Esophagus squamous epithelium (tissue), 5 donors: ENCODE results near the gene CGNL1. TPM values are rescaled to one million over a fixed set of nuclear protein-coding genes. Genes with fewer than 3 reads are reported as not detected.

Experiments used
- DNase-seq: peaks from one replicate; lab custom pipeline; 2025; lab: John Stamatoyannopoulos, UW
- H3K27ac ChIP-seq, 4 donors: fragments of 200-600 bp; sonication (generic); one replicate each; pipeline ENCODE4 v1.5.1; 2016 to 2019; ENCODE audit warnings: mild to moderate bottlenecking in 1 of 4
- H3K27me3 ChIP-seq, 4 donors: fragments of 200-600 bp; sonication (generic); 1 replicate in 3 of 4; 2 replicates in 1 of 4; pipeline versions ENCODE4 v1.5.1 to v1.6.0; 2017 to 2021; ENCODE audit warnings: antibody characterized with exemption in 1 of 4
- H3K36me3 ChIP-seq, 3 donors: fragments of 200-600 bp; sonication (generic); one replicate each; pipeline ENCODE4 v1.5.1; 2016 to 2019
- H3K4me1 ChIP-seq, 3 donors: fragments of 200-600 bp; sonication (generic); one replicate each; pipeline ENCODE4 v1.5.1; 2017 to 2019
- H3K4me3 ChIP-seq, 4 donors: fragments of 200-600 bp; sonication (generic); 1 replicate in 3 of 4; 2 replicates in 1 of 4; pipeline ENCODE4 v1.5.1; 2016 to 2019; ENCODE audit warnings: mild to moderate bottlenecking in 2 of 4, moderate library complexity in 1 of 4
- H3K9me3 ChIP-seq, 3 donors: fragments of 200-600 bp; sonication (generic); one replicate each; pipeline ENCODE4 v1.5.1; 2016 to 2019
- POLR2A ChIP-seq, 4 donors: fragments of 450-650 bp; IDR thresholded peaks; one replicate each; pipeline ENCODE4 v1.6.1; 2017; ENCODE audit warnings: antibody characterized with exemption in 4 of 4, mild to moderate bottlenecking in 4 of 4, moderate library complexity in 3 of 4
- WGBS, 2 donors: methylation state at CpG; one replicate each; pipeline ENCODE4 v1.1.5; 2018; 5-methylcytosine and 5-hydroxymethylcytosine counted together
- intact Hi-C: fragments of 100-400 bp; cut with DNase I; formaldehyde crosslinking; loops from one replicate; pipeline ENCODE4 v1.15.0; 2022
- total RNA-seq, 4 donors: library from RNA; depleted of rRNA; stranded (reverse); fragments of >200 nt; gene quantifications; one replicate each; pipeline ENCODE4 v1.1.0, GENCODE V29; 2016
- TF ChIP-seq, protein P1 (sequence below), 6 experiments: fragments of 450-650 bp in 4 of 6; fragments of 200-600 bp in 2 of 6; sonication (generic) in 2 of 6; IDR thresholded peaks; one replicate each; pipeline ENCODE4 v1.5.1; 2016 to 2019; ENCODE audit warnings: antibody characterized with exemption in 6 of 6, mild to moderate bottlenecking in 4 of 6, moderate library complexity in 4 of 6
- donor health status: DM: yes; HTN: yes; CAD: no.

The CGNL1 gene
- total RNA-seq, 4 donors from 2014 or later: 3.8 to 14.7 (median 8.8) TPM

DNA sequence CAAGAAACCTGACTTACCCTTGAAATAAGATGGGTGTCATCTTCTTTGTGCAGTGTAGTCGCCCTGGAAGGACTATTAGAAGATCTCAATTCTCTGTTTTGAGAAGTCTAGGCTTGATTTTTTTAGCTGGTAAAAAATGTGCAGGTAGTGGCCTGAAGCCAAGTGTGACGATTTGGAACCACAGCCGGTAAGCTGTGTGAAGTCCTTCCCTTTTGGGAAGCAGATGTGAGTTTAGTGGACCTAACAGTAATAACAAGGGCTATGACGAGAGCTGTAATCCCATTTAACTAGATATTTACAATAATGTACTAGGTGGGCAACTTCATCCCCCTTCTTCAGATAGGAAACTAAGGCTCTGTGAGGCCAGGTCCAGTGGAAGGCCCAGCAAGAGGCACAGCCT, 133.7 kb downstream of the CGNL1 start:
- no peak overlapping the region for H3K4me3 ChIP-seq
- WGBS, 2 donors: 34 to 38% methylated on average over 4 of the region's 4 CpGs
- no peaks in the 10 kb centered on the region for H3K36me3 ChIP-seq
- intact Hi-C loops: no loop called here
- no peaks in the 10 kb centered on the region for H3K27me3 ChIP-seq
- no peaks in the 10 kb centered on the region for H3K9me3 ChIP-seq
- no peak for TF ChIP-seq POLR2A (IDR thresholded peaks at IDR 0.05)
- TF ChIP-seq, protein P1, sequence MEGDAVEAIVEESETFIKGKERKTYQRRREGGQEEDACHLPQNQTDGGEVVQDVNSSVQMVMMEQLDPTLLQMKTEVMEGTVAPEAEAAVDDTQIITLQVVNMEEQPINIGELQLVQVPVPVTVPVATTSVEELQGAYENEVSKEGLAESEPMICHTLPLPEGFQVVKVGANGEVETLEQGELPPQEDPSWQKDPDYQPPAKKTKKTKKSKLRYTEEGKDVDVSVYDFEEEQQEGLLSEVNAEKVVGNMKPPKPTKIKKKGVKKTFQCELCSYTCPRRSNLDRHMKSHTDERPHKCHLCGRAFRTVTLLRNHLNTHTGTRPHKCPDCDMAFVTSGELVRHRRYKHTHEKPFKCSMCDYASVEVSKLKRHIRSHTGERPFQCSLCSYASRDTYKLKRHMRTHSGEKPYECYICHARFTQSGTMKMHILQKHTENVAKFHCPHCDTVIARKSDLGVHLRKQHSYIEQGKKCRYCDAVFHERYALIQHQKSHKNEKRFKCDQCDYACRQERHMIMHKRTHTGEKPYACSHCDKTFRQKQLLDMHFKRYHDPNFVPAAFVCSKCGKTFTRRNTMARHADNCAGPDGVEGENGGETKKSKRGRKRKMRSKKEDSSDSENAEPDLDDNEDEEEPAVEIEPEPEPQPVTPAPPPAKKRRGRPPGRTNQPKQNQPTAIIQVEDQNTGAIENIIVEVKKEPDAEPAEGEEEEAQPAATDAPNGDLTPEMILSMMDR (IDR thresholded peaks at IDR 0.05): no peak
- H3K27ac ChIP-seq: peak overlapping the region in 1 of 4 donors; percentile 67
- no peak for DNase-seq
- peaks cover 16 to 52% (median 18%) of the 10 kb centered on the region in 3 donors for H3K4me1 ChIP-seq

DNA sequence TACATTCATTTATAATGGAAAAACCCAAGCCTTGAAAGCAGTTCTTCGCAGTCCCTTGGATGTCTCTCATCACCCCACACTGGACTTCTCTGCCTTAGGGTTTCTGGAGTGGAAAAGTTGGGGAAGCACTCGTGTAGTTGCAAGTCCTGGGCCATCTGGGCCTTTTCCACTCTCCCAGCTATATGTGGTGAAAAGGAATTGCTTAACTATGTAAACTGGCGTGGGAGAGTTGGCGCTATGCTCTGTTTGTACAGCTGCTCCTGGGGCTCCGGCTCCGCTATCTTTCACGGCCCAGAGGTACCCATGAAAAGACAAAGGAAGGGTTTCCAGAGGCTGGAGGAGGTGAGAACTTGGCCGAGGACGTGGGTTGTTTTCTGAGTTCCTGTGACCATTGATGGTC, 134.3 kb downstream of the CGNL1 start:
- 28 to 46% methylated on average over 9 of the region's 9 CpGs for WGBS, 2 donors
- no peak for TF ChIP-seq POLR2A (IDR thresholded peaks at IDR 0.05)
- TF ChIP-seq, protein P1 (IDR thresholded peaks at IDR 0.05): no peak
- H3K4me1 ChIP-seq: peaks cover 12 to 45% (median 12%) of the 10 kb centered on the region in 3 donors
- H3K27me3 ChIP-seq: no peaks in the 10 kb centered on the region
- peak overlapping the region in 1 of 4 donors; percentile 67 for H3K27ac ChIP-seq
- DNase-seq: no peak
- H3K4me3 ChIP-seq: no peak overlapping the region
- H3K36me3 ChIP-seq: no peaks in the 10 kb centered on the region
- H3K9me3 ChIP-seq: no peaks in the 10 kb centered on the region
- intact Hi-C loops: no loop called here

DNA sequence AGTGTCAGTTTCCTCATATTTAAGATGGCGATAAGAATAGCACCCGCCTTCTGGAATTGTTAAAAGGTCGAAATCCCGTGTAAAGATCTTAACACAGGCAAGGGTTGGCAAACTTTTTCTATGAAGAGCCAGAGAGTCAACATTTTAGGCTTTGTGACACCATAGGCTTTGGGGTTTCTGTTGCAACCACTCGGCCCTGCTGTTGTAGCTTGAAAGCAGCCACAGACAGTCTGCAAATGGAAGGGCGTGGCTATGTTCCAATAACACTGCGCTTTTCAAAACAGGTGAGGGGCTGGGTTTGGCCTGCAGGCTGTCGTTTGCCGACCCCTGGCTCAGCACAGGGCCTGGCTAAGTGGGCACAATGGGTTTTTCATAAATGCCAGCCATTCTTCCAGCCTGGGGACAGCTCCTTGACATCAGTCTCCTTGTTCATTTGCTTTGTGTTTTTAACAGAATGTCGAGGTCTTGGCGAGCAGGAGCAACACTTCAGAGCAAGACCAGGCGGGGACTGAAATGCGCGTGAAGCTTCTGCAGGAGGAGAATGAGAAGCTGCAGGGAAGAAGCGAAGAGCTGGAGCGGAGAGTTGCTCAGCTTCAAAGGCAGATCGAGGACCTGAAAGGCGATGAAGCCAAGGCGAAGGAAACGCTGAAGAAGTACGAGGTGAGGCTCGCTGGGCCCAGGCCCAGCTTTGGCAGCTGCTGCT, 140.2 kb downstream of the CGNL1 start:
- no peak overlapping the region for H3K27ac ChIP-seq
- H3K4me1 ChIP-seq: peaks cover 0 to 1% (median 0%) of the 10 kb centered on the region in 3 donors
- 79 to 82% methylated on average over 22 of the region's 22 CpGs for WGBS, 2 donors
- H3K9me3 ChIP-seq: no peaks in the 10 kb centered on the region
- DNase-seq: no peak
- TF ChIP-seq, protein P1 (IDR thresholded peaks at IDR 0.05): no peak
- TF ChIP-seq POLR2A (IDR thresholded peaks at IDR 0.05): no peak
- intact Hi-C loops: no loop called here
- peaks cover 0 to 8% (median 0%) of the 10 kb centered on the region in 3 donors for H3K36me3 ChIP-seq
- H3K27me3 ChIP-seq: no peaks in the 10 kb centered on the region
- H3K4me3 ChIP-seq: no peak overlapping the region

DNA sequence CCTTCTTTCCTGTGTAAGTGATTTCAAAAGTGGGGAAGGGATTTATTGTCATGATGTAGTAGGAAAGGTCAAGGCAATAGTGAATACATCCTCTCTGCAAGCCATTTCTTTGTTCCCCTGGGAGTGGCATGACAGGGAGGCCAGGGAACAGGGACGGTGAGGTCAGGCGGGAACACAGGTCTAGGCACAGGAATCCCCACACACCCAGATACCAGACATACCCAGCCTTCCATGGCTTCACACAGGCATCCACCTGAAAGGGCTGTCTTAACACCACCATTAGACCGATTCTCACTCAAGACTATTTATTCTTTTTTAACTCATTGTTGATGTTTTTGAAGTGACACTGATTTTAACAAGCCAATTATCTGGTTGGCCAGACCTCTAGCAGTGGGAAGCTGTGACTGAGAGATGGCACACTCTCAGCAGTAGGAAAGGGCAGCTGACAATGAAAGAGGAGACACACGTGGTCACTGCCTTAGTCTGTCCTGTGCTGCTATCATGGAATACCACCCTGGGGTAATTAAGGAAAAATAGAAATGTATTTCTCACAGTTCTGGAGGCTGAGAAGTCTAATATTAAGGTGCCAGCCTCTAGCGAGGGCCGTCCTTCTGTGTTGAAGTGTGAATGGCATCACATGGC, 140.8 kb downstream of the CGNL1 start:
- Histone ChIP-seq H3K36me3 (peaks cover 0 to 8% (median 0%) of the 10 kb centered on the region in 3 donors), H3K27me3 (no peaks in the 10 kb centered on the region), H3K4me3 (no peak overlapping the region), H3K9me3 (no peaks in the 10 kb centered on the region), H3K27ac (no peak overlapping the region), H3K4me1 (peaks cover 0 to 8% (median 0%) of the 10 kb centered on the region in 3 donors)
- TF ChIP-seq POLR2A (IDR thresholded peaks at IDR 0.05): no peak
- TF ChIP-seq, protein P1 (IDR thresholded peaks at IDR 0.05): no peak
- DNase-seq: no peak
- 81 to 91% methylated on average over 6 of the region's 6 CpGs for WGBS, 2 donors
- intact Hi-C loops: no loop called here

DNA sequence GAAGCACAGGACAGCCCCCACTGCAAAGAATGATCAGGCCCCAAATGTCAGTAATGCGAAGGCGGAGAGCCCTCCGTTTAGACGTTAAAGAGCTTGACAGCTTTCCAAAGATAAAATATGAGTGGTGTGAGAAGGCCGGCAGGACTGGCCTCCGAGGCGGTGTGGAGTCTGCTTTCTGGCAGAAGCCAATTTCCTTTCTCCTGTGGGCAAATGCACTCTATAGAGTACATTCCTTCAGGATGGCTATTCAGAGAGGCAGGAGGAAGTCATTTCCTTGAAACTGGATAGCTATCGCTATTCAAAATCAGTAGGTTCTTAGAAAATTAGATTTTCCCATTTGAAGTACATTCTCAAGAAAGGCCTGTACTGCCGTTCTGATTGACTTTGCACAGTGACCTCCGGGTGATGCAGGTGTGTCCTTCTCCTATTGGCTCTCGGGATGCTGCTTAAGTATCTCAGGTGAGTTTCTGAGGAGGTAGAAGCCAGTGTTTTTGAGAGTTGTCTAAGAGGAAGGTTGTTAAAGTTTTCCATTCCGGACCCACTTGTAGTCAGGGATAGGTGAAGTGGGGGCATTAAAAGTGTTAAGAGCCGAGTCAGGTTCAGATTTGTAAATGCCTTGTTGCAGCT, 142.6 kb downstream of the CGNL1 start:
- WGBS, 2 donors: 83 to 89% methylated on average over 13 of the region's 13 CpGs
- DNase-seq: no peak
- no peaks in the 10 kb centered on the region for H3K9me3 ChIP-seq
- H3K27me3 ChIP-seq: no peaks in the 10 kb centered on the region
- TF ChIP-seq POLR2A (IDR thresholded peaks at IDR 0.05): no peak
- TF ChIP-seq, protein P1 (IDR thresholded peaks at IDR 0.05): no peak
- H3K4me3 ChIP-seq: no peak overlapping the region
- H3K27ac ChIP-seq: no peak overlapping the region
- intact Hi-C loops: no loop called here
- peaks cover 0 to 8% (median 0%) of the 10 kb centered on the region in 3 donors for H3K36me3 ChIP-seq
- H3K4me1 ChIP-seq: peaks cover 0 to 17% (median 0%) of the 10 kb centered on the region in 3 donors
